Activated CD4-positive, alpha-beta T cell treated with anti-CD3 and anti-CD28 coated beads, Interleukin-10, Interleukin-2, amounts not matched to agents 100 ng/mL and 50 ng/mL, durations not matched to agents 16 hours and 8 hours (primary cell): ENCODE data around the gene ADAMTS9.

Experiments used
- DNase-seq: peaks from one replicate; pipeline ENCODE4 v3.0.0-alpha.2; 2020

ADAMTS9 gene

DNA sequence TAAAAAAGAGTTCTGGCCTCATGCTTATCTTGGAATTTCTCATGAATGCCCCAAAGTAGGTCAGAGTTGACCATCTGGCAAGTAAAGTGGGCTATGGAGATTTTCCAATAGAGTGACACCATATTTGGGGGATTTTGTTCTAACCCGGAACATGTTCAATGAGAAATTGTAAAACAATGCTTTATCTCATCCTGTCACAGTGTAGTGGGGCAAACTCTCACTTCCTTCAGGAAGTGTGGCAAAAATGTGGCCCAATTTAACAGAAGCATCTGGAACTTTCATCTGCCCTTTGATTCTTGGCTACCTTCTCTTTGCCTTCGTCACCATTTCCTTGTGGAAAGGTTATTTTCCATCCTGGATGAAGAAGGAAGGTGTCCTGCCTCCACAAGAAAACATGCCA is 70.8 kb downstream of the ADAMTS9 start:
- DNase-seq, result no peak

DNA sequence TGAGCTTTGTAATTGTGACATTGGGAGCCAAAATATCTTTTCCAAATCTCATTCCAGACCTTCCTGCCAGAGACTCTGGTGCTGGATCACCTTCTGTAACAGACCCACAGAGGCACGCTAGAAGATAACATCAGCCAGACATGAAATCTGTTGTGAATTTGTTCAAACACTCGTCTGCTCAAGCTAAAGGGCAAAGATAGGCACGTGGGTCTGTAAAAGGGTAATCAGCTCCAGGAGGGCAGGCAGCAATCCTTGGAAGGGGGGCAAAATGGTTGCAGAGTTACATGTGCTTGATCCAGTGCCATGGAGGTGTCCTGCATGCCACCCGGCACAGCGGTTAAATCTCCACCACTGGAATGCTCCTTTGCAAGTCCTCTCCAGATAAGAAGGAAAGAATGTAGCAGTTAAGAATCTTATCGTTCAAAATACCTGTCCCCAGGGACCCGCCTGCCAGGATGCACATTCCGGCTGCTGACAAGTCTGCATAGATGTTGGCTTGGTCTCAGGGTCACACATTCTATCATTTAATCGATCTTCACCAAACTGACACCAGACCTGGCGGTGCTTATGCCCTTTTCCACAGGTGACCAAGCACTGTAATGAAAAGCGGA is 74.8 kb downstream of the ADAMTS9 start:
- DNase-seq, result no peak

GRCh38 chr3:64612082-64612860 is 75.5 kb downstream of the ADAMTS9 start:
- no peak for DNase-seq

- no peak for DNase-seq
These were observed 79.1 kb downstream of the ADAMTS9 start for GRCh38 chr3:64608741-64609140.

DNA sequence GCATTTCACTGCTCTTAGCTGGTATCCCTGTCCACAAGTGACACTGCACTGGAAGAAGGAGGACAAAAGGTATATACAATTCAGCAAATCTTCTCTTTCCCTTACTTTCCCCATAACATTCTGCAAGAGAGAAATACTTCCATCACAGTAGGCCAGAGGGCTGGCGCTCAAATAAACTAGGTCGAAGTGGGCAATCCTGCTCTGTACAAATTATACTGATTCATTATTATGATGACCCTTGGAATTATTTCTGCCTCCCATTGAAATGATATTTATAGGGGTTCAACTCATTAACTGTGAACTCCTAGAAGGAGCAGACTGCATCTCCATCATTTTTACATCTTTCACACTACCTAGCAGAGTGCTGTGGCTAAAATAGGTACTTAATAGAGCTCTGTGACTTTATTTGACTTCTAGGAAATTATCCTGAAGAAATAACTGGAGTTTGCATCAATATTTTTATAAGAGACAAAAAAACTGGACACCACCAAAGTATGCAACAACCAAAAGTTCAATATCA is 80.7 kb downstream of the ADAMTS9 start:
- DNase-seq, result no peak

DNA sequence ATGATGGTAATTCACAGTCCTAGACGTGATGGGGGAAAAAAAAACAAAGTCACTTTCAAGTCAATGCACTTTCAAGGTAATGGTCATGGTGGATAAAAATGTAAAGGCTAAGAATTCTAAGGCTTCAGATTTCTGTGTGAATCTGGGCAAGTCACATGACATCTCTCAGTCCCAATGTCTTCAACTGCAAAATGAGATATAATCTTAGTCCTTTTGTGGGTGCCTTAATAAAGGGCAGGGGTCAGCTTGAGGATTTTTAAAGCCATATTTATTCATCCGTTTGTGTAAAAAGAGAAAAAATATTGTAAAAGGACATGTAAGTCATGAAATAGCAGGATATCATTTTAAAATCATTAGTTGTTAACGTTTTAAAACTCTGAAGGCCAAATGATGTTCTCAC is 83.5 kb downstream of the ADAMTS9 start:
- DNase-seq, result no peak

GRCh38 chr3:64601824-64602223 is 86.0 kb downstream of the ADAMTS9 start:
- DNase-seq, result no peak

DNA sequence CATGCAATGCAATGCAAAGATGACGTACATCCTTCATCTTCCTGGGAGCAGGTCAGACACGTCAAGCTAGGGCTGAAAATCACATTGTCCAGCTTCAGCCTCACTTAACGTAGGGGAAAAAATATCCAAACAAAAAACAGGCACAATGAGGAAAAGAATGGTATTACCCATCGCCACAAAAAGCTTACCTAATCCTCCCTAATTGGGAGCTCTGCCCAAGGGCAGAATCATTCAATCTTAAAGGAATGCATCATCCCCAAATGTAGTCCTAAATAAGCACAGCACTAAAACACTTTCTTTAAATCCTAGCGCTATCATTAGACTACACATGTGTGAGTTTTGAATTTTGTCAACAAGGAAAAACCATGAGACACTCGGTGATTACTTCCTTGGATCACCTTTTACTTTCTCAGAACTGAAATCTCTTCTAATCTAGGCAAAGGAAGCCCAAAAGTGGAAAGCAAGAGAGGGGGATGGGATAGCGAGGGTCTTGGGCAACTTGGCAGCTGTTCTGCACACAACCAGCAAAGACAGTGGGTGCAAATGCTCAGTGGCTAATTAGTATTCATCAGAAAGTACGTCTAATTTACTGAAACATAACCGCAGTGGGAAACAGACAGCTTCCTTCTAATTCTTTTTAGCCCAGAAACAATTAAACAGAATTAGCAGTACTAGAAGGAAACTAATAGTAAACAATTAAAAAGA is 87.4 kb downstream of the ADAMTS9 start:
- no peak for DNase-seq

DNA sequence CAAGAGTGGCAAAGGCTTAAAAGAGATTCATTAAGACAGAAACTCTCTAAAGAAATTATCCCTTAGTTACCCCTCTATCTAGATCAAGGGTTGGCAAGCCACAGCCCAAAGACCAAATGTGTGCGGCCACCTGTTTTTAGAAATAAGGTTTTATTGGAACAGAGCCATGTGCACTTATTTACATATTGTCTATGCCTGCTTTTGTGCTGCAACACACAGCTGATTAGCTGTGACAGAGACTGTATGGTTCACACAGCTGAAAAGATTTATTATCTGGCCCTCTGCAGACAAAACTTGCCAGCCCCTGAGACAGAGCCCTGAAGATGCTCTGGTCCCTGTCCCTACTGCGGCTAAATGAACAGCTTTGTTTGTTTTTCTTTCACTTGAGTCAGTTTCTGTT is 88.1 kb downstream of the ADAMTS9 start:
- no peak for DNase-seq

DNA sequence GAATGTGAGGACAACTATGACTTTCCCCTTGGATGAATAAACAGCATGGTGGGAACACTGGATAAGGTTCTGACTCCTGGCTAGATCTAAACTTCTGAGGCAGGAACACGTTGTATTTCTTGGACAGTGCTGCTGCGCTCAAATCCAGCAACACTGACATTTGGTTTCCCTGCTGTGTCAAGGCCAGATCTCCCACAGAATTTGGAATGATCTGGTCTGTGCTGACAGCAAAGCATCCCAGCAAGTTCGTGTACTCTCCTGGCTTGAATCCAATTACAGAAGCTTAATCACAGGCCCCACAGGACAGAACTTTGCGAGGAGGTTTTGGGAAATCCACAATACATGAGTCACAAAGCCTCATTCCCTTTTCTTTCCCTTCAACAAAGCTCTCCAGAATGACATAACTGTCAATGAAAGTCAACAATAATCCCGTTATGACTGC is 92.5 kb downstream of the ADAMTS9 start:
- no peak for DNase-seq

DNA sequence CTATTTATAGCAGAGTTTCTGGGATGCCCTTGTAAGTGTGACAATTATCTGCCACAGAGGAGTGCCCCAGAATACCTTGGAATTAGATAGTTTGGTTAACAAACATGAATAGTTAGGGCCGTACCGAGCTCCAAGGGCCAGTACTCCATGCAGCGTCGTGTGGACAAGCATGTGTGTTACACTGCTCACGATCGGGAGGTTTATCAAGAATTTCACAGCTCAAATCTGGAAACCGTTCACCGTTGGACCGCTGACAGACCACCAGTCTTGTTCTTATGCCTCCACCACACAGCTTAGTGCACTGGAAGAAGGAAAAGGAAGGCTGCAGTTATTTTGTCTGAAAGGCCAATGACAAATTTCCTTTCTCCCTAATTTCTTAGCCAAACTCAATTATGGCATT is 93.7 kb downstream of the ADAMTS9 start:
- no peak for DNase-seq

DNA sequence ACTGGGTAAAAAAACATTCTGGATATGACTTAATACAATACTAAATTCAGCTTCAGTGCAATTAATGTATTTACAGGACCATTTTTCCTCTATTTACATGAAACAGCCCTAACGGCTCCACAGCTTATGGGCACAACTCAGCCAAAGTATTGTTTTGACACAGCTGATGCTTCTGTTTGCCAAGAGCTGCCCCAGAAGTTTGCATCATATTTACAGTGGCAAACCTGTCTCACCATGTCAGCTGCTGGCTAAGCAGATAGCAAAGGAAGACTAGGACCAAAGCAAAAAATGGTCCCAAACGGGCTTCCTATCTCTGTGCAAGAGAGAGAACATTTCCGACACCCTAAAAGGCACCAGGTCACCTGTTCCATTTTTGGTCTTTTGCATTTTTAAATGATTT is 94.5 kb downstream of the ADAMTS9 start:
- no peak for DNase-seq

DNA sequence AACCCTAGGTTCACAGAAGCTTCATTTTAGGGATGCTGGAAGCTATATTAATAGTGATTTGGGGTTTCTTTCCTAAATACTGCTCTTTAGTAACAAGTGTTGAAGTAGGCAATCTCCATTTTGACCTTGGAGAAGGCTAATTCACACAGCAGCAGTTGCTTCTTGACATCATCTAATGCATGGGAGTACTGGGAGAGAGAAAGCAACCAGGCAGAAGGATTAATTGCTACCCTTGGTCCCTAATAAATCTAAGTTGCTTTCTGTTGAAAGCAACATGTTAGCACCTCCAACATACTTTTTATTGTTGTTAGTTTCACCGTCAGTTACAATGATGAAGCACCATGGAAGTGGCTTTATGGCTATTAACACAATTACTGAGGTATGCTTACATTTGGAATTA is 96.2 kb downstream of the ADAMTS9 start:
- no peak for DNase-seq

GRCh38 chr3:64588380-64588779 is 99.4 kb downstream of the ADAMTS9 start:
- DNase-seq, result no peak

DNA sequence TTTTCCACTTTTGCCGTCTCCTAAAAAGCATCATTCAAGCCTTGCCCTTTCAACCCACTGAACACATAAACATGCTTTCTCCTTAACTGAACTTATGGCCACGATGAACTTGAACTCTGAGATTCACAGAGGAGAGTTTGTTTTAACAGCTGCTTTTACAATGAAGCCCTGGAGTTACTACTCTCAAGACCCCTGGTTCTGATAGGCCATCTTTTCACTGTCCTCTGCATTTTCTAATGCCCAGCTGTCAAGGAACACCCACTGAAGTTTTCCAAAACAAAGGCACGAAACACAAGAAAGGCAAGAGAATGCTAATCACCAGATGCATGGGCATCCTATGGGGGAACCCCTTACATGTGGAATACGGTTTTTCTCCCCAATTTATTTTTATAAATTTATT is 100.8 kb downstream of the ADAMTS9 start:
- no peak for DNase-seq

DNA sequence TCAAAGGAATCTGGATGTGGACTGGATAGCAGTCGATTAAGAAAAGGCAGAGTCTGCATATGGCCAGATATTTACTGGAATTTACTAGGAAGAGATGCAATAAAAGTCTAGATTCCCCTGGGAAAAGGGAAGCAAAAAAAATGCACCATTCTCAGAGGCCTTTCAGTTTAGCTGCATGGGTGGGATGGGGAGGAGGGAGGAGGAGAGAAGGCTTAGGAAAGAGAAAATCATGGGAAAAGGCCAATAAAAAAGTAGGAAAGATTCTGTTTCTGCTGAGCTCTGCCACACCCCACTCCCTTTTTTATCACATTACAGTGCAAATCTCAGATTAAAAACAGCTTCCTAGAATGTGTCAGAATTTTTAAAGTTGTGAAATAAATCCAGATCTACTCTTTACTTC is 103.6 kb downstream of the ADAMTS9 start:
- DNase-seq, result no peak

GRCh38 chr3:64578797-64579196 is 109.0 kb downstream of the ADAMTS9 start:
- DNase-seq, result no peak

DNA sequence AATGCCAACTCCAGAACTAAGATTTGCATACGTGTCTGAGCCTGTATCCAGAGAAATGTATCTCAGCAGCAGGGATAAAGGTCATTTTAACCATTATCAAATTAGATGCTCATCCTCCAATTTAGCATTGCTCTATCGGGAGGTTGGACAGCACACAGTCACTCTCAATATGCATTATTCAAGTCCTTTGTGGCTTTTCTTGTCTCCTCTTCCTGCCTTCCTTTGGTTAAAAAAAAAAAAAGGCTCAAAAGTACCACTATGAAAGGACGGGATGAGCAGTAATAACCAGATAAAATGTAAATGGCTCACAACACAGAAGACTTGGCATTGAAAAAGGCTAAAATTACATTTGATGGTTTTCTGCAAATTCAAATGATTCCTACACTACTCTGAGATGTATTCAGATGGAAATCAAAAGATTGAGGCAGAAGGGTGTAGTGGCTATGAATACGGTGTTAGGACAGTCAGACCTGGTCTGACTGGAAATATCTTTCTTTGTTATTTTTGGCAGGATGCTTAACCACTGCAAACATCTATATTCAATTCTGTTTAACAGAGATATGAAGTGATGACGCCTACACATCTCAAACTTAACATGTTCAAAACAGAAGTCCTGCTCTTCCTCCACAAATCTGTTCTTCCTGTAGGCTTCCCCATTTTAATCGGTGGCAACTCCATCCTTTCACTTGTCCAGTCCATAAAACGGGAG is 109.6 kb downstream of the ADAMTS9 start:
- no peak for DNase-seq

- no peak for DNase-seq
These were observed 111.5 kb downstream of the ADAMTS9 start for GRCh38 chr3:64576211-64576775.

DNA sequence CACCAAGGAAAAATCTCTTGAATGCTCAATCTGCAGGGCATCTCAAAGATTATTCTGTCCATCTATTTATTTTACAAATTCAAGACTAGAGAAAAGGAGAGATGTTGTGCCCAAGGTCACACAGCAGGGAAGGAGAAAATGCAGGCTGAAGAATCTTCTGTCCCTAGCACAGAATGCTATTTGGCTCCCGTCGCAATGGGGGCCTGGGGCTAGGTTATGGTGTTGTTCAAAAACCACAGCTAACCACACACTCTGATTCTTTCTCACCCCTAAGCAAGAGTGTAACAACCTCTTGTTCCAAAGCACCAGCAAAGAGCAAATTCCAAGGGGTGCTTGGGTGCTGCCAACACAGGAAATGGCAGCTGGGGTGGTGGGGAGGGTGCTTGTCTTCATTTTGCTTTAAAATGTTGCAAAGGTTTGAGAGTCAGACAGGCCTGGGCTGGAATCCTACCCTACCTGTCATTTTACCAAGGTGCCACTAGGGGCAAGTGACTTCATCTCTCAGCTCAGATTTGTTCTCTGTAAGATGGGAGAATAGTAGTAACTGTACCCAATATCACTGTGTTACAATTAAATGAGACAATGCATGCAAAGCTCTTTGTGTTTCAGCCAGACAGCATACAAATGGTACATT is 112.5 kb downstream of the ADAMTS9 start:
- peak; percentile 2 for DNase-seq

- DNase-seq, result no peak
These were observed 113.6 kb downstream of the ADAMTS9 start for GRCh38 chr3:64574194-64574593.

- DNase-seq, result no peak
These were observed 115.8 kb downstream of the ADAMTS9 start for GRCh38 chr3:64571982-64572381.
